HepG2 (cell line): ENCODE data around the gene DCUN1D3. TPM values are rescaled to one million over a fixed set of nuclear protein-coding genes. Genes with fewer than 3 reads are reported as not detected.

Experiments used
- CAMTA2 ChIP-seq: sonication (generic); formaldehyde crosslinking; IDR thresholded peaks from 2 replicates; pipeline ENCODE4 v1.4.0; 2020; ENCODE audit warnings: mild to moderate bottlenecking, missing genetic modification reagents, borderline replicate concordance
- FOXO1 ChIP-seq: sonication (generic); formaldehyde crosslinking; IDR thresholded peaks from 2 replicates; pipeline ENCODE4 v1.4.0; 2020; ENCODE audit warnings: missing genetic modification reagents
- KLF6 ChIP-seq: IDR thresholded peaks from 2 replicates; pipeline ENCODE4 v1.8.0; 2016; ENCODE audit warnings: missing biosample characterization, missing genetic modification reagents
- KMT2A ChIP-seq: sonication (generic); formaldehyde crosslinking; IDR thresholded peaks from 2 replicates; pipeline ENCODE4 v1.4.0; 2020; ENCODE audit warnings: missing genetic modification reagents
- MEIS1 ChIP-seq: sonication (generic); formaldehyde crosslinking; IDR thresholded peaks from 2 replicates; pipeline ENCODE4 v1.9.0; 2021; ENCODE audit warnings: mild to moderate bottlenecking, missing genetic modification reagents, moderate library complexity, borderline replicate concordance
- NFE2 ChIP-seq: sonication (generic); formaldehyde crosslinking; IDR thresholded peaks from 2 replicates; pipeline ENCODE4 v1.4.0; 2020; ENCODE audit warnings: missing genetic modification reagents
- NR2F1 ChIP-seq, 2 experiments: fragments of 450-650 bp in 1 of 2; formaldehyde crosslinking in 1 of 2; IDR thresholded peaks; 2 replicates each; pipeline versions ENCODE4 v1.5.0 to v1.6.1; 2016 to 2020; ENCODE audit warnings: mild to moderate bottlenecking in 1 of 2, missing compliant biosample characterization in 1 of 2, missing genetic modification reagents in 1 of 2, moderate library complexity in 1 of 2
- PAX8 ChIP-seq: sonication (generic); formaldehyde crosslinking; IDR thresholded peaks from 2 replicates; pipeline ENCODE4 v1.8.0; 2022; ENCODE audit warnings: mild to moderate bottlenecking, missing genetic modification reagents, borderline replicate concordance
- ZNF816 ChIP-seq: sonication (generic); formaldehyde crosslinking; IDR thresholded peaks from 2 replicates; pipeline ENCODE4 v1.8.0; 2022; ENCODE audit warnings: missing genetic modification reagents, mild to moderate bottlenecking, borderline replicate concordance
- polyA plus RNA-seq, 8 experiments: library from polyadenylated mRNA; depleted of rRNA in 3 of 8; stranded (reverse) in 7 of 8; unstranded in 1 of 8; fragments of >200 nt; fragmentation: Illumina TruSeq in 4 of 8; extraction: Trizol in 4 of 8; gene quantifications; 2 replicates each; pipeline versions ENCODE4 v1.2.1 to v1.2.3, GENCODE V29; 2011 to 2016; ENCODE audit warnings: low read depth in 4 of 8, missing spikeins in 1 of 8, mixed read lengths in 1 of 8; ENCODE audit not compliant: insufficient read depth in 1 of 8
- total RNA-seq, 5 experiments: library from RNA; depleted of rRNA; stranded (reverse); fragments of >200 nt; fragmentation: Illumina TruSeq; extraction: Trizol; gene quantifications; 2 replicates each; pipeline ENCODE4 v1.2.3, GENCODE V29; 2016; ENCODE audit warnings: low read depth in 1 of 5
- TF ChIP-seq, protein P1 (sequence below): sonication (generic); formaldehyde crosslinking; IDR thresholded peaks from 2 replicates; pipeline ENCODE4 v1.4.0; 2020; ENCODE audit warnings: mild to moderate bottlenecking, low read depth, missing genetic modification reagents
- TF ChIP-seq, protein P2 (sequence below), 2 experiments: sonication (generic) in 1 of 2; formaldehyde crosslinking in 1 of 2; IDR thresholded peaks; 2 replicates each; pipeline versions ENCODE4 v1.5.1 to v1.6.1; 2011 to 2020; ENCODE audit warnings: borderline replicate concordance in 1 of 2, low read depth in 1 of 2, low read length in 1 of 2, mild to moderate bottlenecking in 1 of 2, missing genetic modification reagents in 1 of 2, moderate library complexity in 1 of 2
- TF ChIP-seq, protein P3 (sequence below): IDR thresholded peaks from 2 replicates; pipeline ENCODE4 v1.6.1; 2016; ENCODE audit warnings: mild to moderate bottlenecking, missing biosample characterization, missing genetic modification reagents
- TF ChIP-seq, protein P4 (sequence below): sonication (generic); formaldehyde crosslinking; IDR thresholded peaks from 2 replicates; pipeline ENCODE4 v1.4.0; 2020; ENCODE audit warnings: mild to moderate bottlenecking, missing genetic modification reagents
- TF ChIP-seq, protein P5 (sequence below): sonication (generic); formaldehyde crosslinking; IDR thresholded peaks from 2 replicates; pipeline ENCODE4 v1.4.0; 2020; ENCODE audit warnings: mild to moderate bottlenecking, missing genetic modification reagents
- TF ChIP-seq, protein P6 (sequence below): sonication (generic); formaldehyde crosslinking; IDR thresholded peaks from 2 replicates; pipeline ENCODE4 v1.5.0; 2020; ENCODE audit warnings: mild to moderate bottlenecking, missing genetic modification reagents, borderline replicate concordance
- TF ChIP-seq, protein P7 (sequence below): sonication (generic); formaldehyde crosslinking; IDR thresholded peaks from 2 replicates; pipeline ENCODE4 v1.5.0; 2020; ENCODE audit warnings: mild to moderate bottlenecking, missing genetic modification reagents, moderate library complexity

Gene DCUN1D3
- total and polyA plus RNA-seq, 2 of the 13 experiments (the other 11 are each of a cell fraction or from before 2014, with no cell fraction given): 5.0 to 19.3 TPM

DNA sequence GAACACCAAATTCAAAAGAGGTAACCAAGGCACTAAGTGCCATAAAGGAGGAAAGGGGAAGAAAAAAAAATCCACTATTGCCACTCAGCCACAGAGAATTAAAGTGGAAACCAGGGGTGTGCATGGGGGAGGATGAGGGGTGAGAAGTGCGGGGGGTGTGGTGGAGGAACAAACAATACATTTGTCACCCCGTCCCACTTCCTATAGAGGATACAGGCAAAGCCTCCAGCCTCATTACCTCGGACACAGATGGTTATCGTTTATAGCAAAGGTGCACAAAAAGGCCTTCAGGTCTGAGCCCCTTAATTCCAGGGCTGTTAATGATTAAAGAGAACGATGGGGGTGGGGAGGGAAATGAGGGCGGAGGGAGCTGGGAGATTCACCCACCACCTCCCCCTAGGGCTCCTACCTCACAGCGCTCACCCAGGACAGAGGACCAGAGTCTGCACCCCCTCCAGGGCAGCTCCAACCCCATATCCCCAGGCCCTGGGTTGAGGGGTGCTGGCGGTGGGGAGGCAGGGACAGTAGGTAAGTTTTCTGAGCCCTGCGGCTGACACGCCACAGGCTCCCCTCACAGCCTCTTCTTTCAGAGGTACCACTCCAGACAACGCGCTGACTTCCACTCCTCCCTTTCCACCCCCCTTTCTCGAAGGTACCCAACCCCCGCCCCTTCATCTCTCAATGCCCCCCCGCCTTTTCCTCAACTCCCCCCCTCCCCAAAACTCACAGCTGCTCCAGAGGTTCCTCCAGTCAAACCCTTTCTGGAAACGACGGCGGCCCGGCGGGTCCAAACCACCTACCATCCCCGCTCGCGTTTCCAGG is 470 bp downstream of the DCUN1D3 start (continued):
- TF ChIP-seq, protein P1, sequence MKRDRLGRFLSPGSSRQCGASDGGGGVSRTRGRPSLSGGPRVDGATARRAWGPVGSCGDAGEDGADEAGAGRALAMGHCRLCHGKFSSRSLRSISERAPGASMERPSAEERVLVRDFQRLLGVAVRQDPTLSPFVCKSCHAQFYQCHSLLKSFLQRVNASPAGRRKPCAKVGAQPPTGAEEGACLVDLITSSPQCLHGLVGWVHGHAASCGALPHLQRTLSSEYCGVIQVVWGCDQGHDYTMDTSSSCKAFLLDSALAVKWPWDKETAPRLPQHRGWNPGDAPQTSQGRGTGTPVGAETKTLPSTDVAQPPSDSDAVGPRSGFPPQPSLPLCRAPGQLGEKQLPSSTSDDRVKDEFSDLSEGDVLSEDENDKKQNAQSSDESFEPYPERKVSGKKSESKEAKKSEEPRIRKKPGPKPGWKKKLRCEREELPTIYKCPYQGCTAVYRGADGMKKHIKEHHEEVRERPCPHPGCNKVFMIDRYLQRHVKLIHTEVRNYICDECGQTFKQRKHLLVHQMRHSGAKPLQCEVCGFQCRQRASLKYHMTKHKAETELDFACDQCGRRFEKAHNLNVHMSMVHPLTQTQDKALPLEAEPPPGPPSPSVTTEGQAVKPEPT (CRISPR knock-in tag): no peak
- TF ChIP-seq KLF6 (CRISPR knock-in tag) (no peak), KMT2A (CRISPR knock-in tag) (peak; percentile 47), NR2F1 (CRISPR knock-in tag; IDR thresholded peaks at IDR 0.05) (no peak), PAX8 (CRISPR knock-in tag) (no peak), CAMTA2 (no peak), MEIS1 (no peak), ZNF816 (CRISPR knock-in tag) (no peak; the same call in 1 of the 2 replicates), FOXO1 (CRISPR knock-in tag) (peak; percentile 58), NFE2 (CRISPR knock-in tag) (no peak)
- TF ChIP-seq, protein P2, sequence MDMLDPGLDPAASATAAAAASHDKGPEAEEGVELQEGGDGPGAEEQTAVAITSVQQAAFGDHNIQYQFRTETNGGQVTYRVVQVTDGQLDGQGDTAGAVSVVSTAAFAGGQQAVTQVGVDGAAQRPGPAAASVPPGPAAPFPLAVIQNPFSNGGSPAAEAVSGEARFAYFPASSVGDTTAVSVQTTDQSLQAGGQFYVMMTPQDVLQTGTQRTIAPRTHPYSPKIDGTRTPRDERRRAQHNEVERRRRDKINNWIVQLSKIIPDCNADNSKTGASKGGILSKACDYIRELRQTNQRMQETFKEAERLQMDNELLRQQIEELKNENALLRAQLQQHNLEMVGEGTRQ (IDR thresholded peaks at IDR 0.05; ENCODE audit: low read depth, low read length): no peak
- TF ChIP-seq, protein P2 (CRISPR knock-in tag; IDR thresholded peaks at IDR 0.05; ENCODE audit: borderline replicate concordance): no peak
- TF ChIP-seq, protein P3, sequence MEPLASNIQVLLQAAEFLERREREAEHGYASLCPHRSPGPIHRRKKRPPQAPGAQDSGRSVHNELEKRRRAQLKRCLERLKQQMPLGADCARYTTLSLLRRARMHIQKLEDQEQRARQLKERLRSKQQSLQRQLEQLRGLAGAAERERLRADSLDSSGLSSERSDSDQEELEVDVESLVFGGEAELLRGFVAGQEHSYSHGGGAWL (CRISPR knock-in tag): peak; percentile 52; the same call in 1 of the 2 replicates
- TF ChIP-seq, protein P4, sequence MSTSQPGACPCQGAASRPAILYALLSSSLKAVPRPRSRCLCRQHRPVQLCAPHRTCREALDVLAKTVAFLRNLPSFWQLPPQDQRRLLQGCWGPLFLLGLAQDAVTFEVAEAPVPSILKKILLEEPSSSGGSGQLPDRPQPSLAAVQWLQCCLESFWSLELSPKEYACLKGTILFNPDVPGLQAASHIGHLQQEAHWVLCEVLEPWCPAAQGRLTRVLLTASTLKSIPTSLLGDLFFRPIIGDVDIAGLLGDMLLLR (CRISPR knock-in tag): peak; percentile 62; the same call in 1 of the 2 replicates
- TF ChIP-seq, protein P5, sequence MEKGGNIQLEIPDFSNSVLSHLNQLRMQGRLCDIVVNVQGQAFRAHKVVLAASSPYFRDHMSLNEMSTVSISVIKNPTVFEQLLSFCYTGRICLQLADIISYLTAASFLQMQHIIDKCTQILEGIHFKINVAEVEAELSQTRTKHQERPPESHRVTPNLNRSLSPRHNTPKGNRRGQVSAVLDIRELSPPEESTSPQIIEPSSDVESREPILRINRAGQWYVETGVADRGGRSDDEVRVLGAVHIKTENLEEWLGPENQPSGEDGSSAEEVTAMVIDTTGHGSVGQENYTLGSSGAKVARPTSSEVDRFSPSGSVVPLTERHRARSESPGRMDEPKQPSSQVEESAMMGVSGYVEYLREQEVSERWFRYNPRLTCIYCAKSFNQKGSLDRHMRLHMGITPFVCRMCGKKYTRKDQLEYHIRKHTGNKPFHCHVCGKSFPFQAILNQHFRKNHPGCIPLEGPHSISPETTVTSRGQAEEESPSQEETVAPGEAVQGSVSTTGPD (CRISPR knock-in tag): no peak
- TF ChIP-seq, protein P6, sequence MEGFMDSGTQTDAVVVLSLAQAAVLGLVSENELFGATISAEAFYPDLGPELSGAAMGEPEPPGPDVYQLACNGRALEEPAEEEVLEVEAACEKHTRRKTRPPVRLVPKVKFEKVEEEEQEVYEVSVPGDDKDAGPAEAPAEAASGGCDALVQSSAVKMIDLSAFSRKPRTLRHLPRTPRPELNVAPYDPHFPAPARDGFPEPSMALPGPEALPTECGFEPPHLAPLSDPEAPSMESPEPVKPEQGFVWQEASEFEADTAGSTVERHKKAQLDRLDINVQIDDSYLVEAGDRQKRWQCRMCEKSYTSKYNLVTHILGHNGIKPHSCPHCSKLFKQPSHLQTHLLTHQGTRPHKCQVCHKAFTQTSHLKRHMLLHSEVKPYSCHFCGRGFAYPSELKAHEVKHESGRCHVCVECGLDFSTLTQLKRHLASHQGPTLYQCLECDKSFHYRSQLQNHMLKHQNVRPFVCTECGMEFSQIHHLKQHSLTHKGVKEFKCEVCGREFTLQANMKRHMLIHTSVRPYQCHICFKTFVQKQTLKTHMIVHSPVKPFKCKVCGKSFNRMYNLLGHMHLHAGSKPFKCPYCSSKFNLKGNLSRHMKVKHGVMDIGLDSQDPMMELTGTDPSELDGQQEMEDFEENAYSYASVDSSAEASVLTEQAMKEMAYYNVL (CRISPR knock-in tag): peak; percentile 66; the same call in 1 of the 2 replicates
- TF ChIP-seq, protein P7, sequence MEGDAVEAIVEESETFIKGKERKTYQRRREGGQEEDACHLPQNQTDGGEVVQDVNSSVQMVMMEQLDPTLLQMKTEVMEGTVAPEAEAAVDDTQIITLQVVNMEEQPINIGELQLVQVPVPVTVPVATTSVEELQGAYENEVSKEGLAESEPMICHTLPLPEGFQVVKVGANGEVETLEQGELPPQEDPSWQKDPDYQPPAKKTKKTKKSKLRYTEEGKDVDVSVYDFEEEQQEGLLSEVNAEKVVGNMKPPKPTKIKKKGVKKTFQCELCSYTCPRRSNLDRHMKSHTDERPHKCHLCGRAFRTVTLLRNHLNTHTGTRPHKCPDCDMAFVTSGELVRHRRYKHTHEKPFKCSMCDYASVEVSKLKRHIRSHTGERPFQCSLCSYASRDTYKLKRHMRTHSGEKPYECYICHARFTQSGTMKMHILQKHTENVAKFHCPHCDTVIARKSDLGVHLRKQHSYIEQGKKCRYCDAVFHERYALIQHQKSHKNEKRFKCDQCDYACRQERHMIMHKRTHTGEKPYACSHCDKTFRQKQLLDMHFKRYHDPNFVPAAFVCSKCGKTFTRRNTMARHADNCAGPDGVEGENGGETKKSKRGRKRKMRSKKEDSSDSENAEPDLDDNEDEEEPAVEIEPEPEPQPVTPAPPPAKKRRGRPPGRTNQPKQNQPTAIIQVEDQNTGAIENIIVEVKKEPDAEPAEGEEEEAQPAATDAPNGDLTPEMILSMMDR (CRISPR knock-in tag): peak; percentile 52
